ENCODE data around the gene GREB1L. TPM values are rescaled to one million over a fixed set of nuclear protein-coding genes. Genes with fewer than 3 reads are reported as not detected.
A peak's percentile ranks its signal among the peaks of the same experiment; 100 is the strongest.

The GREB1L gene
- total and polyA plus RNA-seq, 2 of the 13 experiments (the other 11 are each of a cell fraction or from before 2014, with no cell fraction given) = 0.17 to 0.66 TPM

DNA sequence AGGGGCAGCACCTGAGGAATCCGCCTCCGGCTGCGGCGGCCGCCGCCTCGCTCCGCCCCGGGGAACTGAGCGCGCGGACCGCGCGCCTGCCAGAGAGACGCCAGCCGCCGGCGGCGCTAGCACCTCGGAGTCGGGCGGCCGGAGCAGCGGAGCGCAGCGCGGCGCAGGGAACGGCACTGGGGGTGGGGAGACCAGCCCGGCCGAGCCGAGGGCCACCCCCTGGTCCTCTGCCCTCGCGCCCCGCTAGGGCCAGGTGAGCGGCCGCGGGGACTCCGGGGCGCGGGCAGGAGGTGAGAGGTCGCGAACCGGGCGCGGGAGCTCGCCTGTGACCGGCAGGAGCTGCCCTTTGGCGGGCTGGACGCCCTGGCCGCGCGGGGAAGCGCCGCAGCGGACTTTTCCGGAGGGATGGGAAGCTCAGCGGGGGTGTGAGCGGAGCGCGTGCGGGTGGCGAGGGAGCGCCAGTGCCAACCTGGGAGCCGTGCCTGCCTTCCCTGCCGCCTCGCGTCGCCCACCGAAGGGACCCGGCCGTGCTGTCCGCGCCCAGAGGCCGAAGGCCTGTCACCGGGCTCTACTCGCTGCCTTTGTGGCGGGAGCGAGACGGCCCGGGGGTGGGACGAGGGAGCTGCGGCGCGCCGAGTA lies at the start of gene GREB1L (continued):
- TF ChIP-seq, protein P1, sequence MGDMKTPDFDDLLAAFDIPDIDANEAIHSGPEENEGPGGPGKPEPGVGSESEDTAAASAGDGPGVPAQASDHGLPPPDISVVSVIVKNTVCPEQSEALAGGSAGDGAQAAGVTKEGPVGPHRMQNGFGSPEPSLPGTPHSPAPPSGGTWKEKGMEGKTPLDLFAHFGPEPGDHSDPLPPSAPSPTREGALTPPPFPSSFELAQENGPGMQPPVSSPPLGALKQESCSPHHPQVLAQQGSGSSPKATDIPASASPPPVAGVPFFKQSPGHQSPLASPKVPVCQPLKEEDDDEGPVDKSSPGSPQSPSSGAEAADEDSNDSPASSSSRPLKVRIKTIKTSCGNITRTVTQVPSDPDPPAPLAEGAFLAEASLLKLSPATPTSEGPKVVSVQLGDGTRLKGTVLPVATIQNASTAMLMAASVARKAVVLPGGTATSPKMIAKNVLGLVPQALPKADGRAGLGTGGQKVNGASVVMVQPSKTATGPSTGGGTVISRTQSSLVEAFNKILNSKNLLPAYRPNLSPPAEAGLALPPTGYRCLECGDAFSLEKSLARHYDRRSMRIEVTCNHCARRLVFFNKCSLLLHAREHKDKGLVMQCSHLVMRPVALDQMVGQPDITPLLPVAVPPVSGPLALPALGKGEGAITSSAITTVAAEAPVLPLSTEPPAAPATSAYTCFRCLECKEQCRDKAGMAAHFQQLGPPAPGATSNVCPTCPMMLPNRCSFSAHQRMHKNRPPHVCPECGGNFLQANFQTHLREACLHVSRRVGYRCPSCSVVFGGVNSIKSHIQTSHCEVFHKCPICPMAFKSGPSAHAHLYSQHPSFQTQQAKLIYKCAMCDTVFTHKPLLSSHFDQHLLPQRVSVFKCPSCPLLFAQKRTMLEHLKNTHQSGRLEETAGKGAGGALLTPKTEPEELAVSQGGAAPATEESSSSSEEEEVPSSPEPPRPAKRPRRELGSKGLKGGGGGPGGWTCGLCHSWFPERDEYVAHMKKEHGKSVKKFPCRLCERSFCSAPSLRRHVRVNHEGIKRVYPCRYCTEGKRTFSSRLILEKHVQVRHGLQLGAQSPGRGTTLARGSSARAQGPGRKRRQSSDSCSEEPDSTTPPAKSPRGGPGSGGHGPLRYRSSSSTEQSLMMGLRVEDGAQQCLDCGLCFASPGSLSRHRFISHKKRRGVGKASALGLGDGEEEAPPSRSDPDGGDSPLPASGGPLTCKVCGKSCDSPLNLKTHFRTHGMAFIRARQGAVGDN (CRISPR knock-in tag; IDR thresholded peaks at IDR 0.05) = peak; percentile 73
- TF ChIP-seq, protein P2, sequence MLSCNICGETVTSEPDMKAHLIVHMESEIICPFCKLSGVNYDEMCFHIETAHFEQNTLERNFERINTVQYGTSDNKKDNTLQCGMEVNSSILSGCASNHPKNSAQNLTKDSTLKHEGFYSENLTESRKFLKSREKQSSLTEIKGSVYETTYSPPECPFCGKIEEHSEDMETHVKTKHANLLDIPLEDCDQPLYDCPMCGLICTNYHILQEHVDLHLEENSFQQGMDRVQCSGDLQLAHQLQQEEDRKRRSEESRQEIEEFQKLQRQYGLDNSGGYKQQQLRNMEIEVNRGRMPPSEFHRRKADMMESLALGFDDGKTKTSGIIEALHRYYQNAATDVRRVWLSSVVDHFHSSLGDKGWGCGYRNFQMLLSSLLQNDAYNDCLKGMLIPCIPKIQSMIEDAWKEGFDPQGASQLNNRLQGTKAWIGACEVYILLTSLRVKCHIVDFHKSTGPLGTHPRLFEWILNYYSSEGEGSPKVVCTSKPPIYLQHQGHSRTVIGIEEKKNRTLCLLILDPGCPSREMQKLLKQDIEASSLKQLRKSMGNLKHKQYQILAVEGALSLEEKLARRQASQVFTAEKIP (CRISPR knock-in tag; IDR thresholded peaks at IDR 0.05; ENCODE audit: borderline replicate concordance) = no peak
- TF ChIP-seq RAD51 (IDR thresholded peaks at IDR 0.05; ENCODE audit: borderline replicate concordance) (no peak), MAF1 (CRISPR knock-in tag; IDR thresholded peaks at IDR 0.05; ENCODE audit: borderline replicate concordance) (no peak), PHF8 (CRISPR knock-in tag; IDR thresholded peaks at IDR 0.05) (no peak), YEATS4 (CRISPR knock-in tag; IDR thresholded peaks at IDR 0.05; ENCODE audit: borderline replicate concordance) (peak; percentile 36; the same call in 1 of the 2 replicates), ZNF660 (CRISPR knock-in tag; IDR thresholded peaks at IDR 0.05; ENCODE audit: borderline replicate concordance, low read depth) (no peak), ZFY (CRISPR knock-in tag; IDR thresholded peaks at IDR 0.05) (peak; percentile 35; the same call in 1 of the 2 replicates), ZNF441 (CRISPR knock-in tag; IDR thresholded peaks at IDR 0.05; ENCODE audit: borderline replicate concordance) (peak; percentile 33; the same call in 1 of the 2 replicates), GZF1 (CRISPR knock-in tag; IDR thresholded peaks at IDR 0.05) (0 out of 2 replicates have a peak, but pooled peaks have one; percentile 27)
- TF ChIP-seq, protein P3, sequence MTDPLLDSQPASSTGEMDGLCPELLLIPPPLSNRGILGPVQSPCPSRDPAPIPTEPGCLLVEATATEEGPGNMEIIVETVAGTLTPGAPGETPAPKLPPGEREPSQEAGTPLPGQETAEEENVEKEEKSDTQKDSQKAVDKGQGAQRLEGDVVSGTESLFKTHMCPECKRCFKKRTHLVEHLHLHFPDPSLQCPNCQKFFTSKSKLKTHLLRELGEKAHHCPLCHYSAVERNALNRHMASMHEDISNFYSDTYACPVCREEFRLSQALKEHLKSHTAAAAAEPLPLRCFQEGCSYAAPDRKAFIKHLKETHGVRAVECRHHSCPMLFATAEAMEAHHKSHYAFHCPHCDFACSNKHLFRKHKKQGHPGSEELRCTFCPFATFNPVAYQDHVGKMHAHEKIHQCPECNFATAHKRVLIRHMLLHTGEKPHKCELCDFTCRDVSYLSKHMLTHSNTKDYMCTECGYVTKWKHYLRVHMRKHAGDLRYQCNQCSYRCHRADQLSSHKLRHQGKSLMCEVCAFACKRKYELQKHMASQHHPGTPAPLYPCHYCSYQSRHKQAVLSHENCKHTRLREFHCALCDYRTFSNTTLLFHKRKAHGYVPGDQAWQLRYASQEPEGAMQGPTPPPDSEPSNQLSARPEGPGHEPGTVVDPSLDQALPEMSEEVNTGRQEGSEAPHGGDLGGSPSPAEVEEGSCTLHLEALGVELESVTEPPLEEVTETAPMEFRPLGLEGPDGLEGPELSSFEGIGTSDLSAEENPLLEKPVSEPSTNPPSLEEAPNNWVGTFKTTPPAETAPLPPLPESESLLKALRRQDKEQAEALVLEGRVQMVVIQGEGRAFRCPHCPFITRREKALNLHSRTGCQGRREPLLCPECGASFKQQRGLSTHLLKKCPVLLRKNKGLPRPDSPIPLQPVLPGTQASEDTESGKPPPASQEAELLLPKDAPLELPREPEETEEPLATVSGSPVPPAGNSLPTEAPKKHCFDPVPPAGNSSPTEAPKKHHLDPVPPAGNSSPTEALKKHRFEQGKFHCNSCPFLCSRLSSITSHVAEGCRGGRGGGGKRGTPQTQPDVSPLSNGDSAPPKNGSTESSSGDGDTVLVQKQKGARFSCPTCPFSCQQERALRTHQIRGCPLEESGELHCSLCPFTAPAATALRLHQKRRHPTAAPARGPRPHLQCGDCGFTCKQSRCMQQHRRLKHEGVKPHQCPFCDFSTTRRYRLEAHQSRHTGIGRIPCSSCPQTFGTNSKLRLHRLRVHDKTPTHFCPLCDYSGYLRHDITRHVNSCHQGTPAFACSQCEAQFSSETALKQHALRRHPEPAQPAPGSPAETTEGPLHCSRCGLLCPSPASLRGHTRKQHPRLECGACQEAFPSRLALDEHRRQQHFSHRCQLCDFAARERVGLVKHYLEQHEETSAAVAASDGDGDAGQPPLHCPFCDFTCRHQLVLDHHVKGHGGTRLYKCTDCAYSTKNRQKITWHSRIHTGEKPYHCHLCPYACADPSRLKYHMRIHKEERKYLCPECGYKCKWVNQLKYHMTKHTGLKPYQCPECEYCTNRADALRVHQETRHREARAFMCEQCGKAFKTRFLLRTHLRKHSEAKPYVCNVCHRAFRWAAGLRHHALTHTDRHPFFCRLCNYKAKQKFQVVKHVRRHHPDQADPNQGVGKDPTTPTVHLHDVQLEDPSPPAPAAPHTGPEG (CRISPR knock-in tag; IDR thresholded peaks at IDR 0.05) = peak; percentile 51; the same call in 1 of the 2 replicates
- TF ChIP-seq, protein P4, sequence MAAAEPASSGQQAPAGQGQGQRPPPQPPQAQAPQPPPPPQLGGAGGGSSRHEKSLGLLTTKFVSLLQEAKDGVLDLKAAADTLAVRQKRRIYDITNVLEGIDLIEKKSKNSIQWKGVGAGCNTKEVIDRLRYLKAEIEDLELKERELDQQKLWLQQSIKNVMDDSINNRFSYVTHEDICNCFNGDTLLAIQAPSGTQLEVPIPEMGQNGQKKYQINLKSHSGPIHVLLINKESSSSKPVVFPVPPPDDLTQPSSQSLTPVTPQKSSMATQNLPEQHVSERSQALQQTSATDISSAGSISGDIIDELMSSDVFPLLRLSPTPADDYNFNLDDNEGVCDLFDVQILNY (CRISPR knock-in tag; conservative IDR thresholded peaks at IDR 0.05) = no peak

Measured in HepG2 (cell line).